Activated CD4-positive, alpha-beta T cell treated with anti-CD3 and anti-CD28 coated beads, Interleukin-2, amount 50 U/mL, for 48 hours (primary cell): Measurements from ENCODE around the gene LRFN2.
A peak's percentile ranks its signal among the peaks of the same experiment; 100 is the strongest.

Source experiments
- DNase-seq, 2 experiments: peaks; one replicate each; pipeline ENCODE4 v3.0.0-alpha.2; 2020

Gene LRFN2

DNA sequence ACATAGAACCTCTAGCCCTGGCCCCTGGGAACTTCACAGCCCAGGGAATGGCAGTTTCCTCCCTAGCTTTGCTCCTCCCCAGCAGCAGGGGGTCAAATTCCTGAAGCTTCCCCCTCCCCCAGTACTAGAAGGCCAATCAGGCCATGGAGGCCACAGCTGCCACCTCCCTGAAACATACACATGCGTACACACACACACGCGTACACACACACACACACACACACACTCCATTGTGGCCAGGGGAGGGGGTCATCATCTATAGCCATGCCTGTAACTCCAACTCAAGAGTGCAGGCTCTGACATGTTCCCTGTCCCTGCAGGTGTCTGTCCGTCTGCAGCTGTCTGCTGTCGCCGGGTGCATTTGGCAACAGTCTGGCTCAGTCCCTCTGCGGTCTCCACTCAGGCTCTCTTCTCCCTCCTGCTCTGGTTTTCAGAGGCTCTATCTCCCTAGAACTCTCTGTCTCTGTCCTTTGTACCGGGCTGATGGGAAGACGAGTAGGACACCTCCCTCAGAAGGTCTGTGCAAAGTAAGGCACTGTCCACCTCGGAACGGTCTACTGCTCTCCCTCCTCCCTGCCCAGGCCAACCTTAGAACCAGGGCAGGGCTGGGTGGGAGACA lies 1.4 kb downstream of the LRFN2 start:
- DNase-seq = no peak

DNA sequence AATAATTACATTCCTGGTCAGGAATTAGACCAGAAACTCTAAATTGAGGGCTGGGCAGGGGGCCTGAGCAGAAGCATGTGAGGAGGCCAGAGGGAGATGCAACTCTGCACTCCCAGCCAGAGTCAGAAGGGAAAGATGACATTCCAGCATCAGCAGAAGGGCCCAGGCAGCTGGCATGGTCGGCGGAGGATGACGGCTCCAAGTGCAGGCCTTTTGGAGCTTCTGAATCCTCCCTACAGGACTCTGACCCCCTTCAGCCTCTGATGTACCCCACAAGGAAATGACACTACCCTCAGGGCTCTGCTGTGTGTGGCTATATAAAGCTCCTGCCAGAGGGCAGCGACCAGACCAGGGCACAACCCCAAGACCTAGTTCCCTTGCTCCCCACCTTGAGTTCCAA lies 1.9 kb downstream of the LRFN2 start:
- DNase-seq = no peak

DNA sequence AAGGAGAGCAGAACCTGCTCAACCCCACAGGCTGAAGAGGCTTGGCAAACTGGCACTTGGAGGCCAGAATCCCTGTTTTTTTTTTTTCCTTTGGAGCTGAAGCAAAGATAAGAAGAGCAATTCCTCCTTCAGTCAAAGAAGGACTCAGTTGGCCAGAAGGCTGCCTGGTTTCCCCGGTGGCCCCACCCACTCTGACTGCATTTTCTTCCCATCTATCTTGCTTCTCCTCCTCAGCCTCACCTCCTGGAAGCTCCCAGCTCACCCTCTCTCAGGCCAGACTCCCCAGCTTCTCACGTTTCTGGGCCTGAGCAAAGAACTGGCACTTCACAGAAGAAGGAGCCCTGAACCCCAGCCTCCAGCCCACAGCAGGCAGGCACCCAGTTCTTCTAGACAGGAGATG lies 2.4 kb downstream of the LRFN2 start:
- no peak for DNase-seq

DNA sequence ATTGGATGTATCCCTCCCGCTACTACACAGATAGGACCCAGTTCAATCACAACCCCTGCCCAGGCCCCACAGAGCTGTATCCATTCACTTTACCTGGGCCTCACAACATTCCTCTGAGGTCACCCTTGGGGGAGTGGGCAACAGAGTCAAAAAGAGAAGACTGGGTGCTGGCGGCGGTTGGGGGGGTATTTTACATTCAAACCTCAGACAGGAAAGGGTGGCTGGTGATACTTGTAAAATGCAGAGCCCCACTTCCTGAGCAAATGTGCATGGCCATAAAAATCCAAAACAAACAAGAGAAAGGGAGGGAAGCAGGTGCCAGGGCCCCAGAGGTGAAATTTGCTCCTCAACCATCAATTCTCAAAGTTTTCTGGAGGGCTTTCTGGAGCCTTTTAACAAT lies 3.5 kb downstream of the LRFN2 start:
- DNase-seq = no peak

DNA sequence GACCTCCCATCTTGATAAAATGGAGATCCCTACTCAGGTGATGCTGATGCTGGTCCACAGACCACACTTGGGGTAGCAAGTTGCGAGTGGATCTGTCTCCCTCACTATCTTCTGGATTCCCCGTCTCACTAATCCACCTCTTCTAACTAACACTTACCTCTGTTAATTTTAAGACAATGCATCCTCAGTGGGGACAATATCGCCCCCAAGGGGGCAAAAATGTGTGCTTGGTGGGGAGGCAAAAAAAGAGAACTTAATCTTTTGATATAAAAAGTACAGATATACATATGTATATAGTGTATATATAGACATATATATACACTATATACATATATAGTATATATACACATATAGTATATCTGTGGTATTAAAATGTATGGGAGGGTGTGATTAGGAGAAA lies 4.3 kb downstream of the LRFN2 start:
- DNase-seq = peak in 1 of 2 experiments; percentile 8

DNA sequence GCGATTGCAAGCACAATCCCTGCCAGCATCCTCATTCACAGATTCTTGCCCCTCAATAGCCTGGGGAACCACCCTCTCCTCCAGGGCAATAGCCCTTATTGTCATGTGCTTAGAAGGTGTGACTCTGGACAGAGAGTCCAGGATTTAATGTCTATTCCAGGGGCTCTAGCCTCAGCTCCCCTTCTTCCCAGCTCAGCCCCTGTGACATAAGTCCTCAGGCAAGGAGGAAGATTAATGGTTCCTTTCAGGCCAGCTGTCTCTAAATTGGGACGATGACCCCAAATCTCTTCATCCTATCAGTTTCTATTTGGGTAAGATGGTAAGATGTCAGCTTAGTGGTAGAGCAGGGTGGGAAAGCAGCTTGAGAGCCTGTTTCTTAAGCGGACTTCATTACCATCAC lies 8.1 kb downstream of the LRFN2 start:
- no peak for DNase-seq

DNA sequence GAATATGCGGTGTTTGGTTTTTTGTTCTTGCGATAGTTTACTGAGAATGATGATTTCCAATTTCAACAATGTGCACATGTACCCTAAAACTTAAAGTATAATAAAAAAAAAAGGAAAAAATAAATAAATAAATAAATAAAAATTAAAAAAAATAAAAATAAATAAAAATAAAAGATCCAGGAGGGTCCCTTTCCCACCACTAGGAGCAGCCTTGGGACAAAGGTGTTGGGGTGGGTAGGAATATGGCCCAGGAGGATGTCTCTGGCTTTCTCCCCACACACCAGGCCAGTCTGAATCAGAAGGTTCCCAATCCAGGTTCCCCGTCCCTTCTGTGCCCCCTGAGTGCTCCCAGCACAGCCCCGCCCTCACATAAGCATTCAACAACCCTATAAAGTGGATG lies 9.5 kb downstream of the LRFN2 start:
- no peak for DNase-seq

DNA sequence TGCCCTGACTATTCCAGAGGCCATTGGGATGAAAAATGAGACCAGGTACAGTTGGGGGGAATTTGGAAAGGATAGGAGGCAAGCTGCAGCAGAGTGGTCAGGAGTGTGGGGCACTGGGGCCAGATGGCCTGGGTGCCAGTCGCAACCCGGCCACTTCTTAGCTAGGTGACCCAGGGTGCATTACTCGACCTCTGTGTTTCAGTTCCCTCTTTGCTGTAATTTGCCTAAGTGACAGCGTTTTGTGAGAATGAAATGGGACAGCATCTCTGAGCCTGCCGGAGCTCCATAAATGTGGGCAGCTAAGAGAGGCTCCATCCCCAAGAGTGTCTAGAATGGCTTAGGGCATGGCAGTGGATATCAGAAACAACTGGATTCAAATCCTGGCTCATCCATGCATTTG lies 13.9 kb downstream of the LRFN2 start:
- DNase-seq = no peak

DNA sequence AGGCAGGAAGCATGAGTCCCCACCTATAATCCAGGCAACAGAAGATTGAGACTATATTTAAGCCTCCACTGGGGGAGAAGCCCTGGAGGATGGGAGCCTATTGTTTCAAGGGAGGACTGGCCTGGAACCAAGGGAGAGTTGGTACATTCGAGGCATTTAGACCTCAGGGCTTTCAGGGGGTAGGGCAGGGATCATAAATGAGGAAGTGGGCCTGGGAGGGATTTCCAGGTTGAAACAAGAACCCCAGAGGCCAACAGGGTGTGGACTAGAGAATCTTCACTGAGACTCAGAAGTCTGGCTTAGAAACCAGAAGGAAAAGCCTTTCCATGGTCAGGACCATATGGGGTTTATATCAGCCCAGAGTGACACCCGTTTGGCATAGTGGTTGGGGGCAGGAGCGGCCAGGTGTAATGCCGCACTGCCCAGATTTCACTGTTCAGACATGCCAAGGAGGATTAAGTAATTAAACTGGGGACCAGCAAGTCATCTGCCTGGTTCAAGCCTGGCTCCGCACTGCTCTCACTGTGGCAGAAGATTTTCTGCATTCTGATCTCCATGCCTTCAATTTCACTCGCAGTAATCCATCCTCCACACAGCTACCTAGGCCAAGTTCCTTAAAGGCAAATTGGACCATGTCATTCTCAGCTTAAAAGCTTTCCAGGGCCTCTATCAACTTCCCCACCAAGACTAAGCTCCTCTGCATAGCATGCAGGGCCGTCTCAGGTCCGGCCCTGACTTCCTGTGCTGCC lies 17.8 kb downstream of the LRFN2 start:
- DNase-seq = no peak

DNA sequence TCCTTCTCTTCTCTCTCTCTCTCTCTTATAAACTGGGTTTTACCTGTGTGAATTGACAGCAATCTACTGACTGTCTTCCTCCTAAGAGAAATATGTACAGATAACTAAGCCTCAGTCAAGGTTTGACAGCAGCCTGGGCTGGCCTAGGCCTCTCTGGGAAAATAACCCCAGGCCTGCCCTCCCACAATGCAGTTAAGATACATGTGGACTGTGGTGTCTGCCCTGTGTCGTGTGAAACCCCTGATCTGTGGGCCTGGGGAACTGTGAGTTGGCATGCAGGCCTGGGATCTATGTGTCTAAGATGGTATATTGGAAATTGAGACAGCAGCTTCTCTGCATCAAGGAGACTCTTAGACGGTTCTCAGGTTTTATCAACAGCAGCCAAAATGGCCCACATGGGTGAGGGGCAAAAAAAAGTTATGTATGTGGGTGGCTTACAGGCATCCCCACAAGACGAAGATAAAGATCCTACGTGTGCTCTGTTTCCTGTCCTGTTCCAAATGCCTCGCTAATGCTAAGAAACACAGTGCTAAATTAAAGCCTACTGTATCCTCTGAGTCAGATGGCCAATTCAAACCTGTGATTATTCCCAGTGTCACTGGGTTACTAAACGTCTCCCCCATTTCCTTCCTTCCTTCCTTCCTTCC lies 19.0 kb downstream of the LRFN2 start:
- DNase-seq = no peak

DNA sequence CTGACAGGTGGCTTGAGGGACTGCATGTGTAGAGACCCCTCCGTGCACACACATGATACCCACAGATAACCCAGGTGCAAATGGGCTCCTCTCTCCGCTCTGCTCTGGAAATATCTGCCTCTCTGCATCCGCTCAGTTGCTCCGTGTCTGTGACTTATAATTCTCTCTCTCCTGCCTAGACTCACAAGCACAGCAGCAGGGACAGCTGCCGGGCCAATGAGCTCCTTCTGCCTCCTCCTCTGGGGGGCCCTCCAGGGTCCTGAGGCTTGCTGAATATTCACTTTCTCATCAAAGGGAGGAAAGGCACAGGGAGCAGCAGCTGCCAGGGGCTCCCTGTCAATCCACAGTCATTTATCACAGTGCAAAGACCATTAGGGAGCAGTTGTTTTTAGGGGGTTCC lies 24.1 kb downstream of the LRFN2 start:
- no peak for DNase-seq

DNA sequence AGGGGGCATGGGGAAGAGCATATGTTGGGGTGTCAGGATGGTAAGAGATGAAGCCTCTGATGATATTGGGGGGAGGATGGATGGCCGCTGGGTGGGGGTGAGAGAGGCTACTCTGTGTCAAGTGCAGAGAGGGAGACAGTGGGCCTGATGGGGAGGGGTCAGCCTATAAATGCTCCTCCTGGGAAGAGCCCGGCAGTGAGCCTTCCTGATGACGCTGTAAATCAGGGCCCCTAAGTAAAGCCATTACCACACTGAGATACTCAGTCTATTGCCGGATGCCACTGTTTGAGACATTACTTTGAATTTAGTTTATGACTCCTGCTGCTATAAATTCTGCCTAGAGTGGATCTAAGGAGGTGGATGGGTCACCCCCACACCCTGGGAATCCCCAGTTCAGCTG lies 28.1 kb downstream of the LRFN2 start:
- DNase-seq = no peak

DNA sequence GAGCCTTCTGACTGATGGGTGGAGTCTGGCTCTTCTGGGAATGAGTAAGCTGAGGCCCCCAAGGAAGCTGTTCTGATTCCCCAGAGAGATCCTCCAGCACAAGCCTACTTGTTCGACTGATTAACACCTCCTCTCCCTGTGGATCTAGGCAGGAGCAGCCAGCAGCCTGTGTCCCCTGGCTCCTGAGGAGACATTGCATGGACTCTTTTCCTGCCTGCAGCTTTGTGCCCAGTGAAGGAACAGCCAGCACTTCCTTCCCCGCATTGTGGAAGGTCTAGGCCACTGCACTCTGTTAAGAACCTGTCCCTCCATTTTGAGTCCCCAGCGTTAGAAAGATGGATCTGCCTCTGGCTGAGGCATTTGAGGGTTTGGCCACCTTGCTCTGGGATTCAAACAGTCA lies 29.1 kb downstream of the LRFN2 start:
- DNase-seq = no peak

DNA sequence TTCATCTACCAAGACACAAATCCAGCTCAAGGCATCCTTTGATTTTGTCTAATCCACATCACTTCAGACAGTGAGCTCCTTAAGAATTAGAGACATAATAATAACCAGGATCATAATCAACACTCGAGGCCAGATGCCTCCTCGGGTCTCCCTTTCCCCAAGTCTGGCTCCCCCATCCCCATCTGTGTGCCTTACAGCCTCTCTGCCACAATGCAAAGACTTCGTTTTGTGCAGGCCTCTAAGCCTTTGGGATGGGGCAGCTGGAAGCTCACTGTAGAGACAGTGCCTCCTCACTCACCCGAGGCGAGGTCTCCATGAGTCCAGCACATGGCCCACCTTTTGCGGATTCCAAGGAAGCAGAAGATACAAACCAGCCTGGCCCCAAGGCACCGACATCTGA lies 30.3 kb downstream of the LRFN2 start:
- no peak for DNase-seq

DNA sequence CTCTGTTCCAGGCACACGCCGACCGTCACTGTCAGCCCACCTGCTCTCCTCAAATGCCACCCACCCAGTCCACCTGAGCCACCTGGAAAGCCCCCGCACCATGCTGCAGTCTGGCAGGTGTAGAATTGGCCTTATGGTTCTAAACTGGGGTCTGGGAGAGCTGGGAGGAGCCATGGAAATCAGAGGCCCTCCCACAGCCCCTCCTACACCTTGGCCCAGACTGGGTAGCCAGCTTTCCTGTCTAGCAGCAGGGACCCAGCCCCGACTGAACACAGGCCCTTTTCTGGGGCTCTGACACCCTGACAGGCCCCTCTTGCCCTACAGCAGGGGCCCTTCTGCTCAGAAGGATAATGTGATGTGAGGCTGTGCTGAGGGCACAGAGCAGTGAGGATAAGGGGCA lies 31.1 kb downstream of the LRFN2 start:
- DNase-seq = no peak

DNA sequence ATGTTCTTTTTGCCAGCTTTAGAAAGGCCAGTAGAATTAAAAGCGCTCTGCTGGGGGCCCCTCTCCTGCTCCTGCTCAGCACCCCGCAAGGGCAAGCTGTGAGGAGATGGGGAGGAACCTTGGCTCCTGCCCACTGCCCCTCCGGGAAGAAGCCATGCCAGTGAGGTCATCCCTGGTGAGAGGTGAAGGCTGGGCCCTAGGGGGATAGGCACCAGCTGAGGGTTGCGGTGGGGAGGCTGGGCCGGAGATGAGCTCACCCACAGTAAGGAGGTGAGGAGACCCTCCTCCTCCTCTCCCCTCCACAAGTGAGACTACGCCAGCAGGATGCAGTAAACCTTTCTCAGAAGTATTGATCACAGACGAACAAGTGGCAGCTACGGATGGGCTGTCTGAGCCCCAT lies 32.1 kb downstream of the LRFN2 start:
- no peak for DNase-seq

DNA sequence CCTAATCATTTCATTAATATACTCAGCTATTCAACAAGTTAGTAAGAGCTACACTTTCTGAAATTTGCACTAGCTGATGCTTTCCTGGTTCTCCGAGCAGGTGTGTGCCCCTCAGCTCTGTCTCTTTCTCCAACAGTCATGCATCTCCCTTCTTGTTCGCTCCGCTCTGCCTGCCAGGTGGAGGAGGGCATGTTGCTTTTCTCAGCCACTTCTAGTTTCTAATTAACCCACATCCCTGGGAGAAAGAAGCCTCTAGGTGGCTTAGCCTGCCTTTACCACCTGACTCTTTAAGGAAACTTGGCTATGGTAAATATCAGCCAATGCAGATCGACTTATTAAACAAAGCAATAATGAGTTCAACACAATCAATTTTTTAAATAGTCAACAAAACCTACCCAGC lies 34.2 kb downstream of the LRFN2 start:
- DNase-seq = no peak

DNA sequence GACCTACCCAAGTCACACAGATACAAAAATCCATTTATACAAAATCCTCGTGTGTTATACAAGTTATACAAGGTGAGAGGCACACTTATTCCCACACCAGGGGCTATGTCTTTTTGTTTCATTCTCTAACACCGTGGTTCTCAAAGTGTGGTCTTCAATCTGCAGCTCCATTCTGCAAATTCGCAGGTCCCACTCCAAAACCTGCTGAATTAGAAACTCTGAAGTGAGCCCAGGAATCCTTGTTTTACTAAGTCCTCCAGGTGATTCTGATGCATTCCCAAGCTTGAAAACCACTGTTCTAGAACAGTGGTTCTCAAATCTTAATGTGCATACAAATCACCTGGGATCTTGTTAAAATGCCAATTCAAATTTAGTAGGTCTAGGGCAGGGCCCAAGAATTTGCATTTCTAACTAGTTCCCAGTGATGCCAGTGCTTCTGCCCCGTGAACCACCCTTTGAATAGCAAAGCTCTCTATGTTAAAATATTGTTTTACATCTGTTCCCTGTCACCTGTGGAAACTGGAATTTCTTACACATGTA lies 35.1 kb downstream of the LRFN2 start:
- no peak for DNase-seq

DNA sequence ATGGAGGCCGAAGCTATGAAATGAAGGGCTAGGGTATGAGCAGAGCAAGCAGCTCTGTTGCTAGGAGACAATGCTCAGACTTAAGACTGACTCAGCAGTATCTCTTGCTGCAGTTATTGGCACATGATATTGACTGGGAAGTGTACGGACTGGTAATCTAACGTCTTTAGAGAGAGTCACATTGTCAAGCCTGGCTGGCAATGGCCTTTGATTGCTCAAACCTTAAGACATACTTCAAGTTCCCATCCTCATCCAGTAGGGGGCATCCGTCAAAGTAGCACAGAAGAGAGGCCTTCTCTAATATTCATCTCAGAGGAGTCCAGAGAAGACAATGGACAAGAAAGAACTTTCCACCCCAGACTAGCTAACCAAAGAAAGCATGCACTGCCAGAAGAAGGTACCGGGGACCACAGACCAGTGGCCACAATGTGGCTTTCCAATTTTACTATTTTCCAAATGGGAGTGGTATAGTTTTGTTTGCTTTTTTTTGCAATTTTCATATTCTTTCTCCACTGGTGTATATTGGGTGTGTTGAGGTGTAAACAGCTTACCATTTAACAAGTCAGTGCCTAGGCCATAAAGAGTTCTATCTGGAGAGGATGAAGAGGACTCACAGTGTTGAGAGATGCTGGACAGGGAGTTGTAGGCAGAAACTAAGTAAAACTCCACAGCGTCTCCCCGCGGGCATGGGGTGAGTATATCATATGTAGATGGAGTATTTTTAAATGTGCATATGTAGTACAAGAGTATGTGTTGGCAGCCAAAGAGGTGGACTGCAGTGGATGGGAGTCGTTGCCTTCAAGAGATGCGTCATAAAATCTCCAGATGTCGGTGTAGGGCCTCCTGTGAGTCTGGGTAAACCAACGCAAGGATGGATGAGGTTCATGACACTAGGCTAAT lies 36.7 kb downstream of the LRFN2 start:
- DNase-seq = peak in 1 of 2 experiments; percentile 25

DNA sequence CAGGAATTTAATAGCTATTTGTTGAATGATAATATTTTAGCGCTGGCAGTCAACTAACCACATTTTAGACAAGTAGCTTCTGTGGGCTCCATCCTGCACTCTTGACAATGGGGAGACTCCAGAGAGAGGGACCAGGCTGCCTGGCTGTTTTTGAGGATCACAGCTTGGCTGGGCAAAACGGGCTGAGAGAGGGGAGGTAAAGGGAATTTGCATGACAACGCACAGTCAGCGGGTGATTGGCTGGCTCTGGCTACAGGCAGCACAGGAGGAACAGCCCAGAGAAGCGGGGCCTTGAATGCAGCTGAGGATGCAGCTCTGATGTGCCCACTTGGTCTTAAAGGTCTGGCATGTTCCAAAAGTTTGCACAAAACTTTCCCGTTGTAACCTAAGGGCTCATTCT lies 41.2 kb downstream of the LRFN2 start:
- DNase-seq = no peak

DNA sequence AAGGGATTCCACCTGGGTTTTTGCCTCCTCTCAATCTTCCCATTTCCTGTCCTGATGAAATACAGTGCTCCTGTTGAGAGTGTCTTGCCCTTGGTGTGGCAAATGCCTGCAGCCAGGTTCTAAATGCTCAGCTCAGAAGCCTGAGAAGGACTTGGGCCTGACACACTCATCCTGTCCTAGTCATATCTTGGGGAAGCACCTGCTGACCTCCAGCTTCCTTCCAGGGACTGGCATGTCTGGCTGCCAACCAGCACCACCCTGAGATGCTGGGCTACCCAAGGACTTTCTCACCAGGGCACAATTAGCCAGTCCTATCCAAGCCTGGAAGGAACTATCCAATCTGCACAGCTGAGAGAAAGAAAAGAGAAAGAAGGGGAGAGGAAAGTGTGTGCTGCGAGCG lies 43.4 kb downstream of the LRFN2 start:
- no peak for DNase-seq

DNA sequence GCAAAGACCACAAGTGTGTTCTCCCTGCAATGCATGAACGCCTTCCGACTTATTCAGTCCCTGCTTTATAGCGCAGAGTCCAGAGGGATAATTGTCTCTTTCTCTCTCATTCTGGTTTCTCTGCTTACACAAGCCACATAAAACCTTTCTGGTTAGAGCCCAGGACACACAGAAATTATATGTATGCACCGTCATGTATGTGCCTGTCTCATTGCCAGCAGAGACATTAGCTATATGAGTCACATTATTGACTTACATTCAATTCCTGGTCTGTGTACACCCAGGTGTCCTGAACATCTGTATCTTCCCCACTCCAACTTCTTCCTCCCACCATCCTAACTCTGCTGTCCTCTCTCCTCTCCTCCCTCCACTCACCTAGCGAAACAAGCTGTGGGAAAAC lies 44.0 kb downstream of the LRFN2 start:
- no peak for DNase-seq

DNA sequence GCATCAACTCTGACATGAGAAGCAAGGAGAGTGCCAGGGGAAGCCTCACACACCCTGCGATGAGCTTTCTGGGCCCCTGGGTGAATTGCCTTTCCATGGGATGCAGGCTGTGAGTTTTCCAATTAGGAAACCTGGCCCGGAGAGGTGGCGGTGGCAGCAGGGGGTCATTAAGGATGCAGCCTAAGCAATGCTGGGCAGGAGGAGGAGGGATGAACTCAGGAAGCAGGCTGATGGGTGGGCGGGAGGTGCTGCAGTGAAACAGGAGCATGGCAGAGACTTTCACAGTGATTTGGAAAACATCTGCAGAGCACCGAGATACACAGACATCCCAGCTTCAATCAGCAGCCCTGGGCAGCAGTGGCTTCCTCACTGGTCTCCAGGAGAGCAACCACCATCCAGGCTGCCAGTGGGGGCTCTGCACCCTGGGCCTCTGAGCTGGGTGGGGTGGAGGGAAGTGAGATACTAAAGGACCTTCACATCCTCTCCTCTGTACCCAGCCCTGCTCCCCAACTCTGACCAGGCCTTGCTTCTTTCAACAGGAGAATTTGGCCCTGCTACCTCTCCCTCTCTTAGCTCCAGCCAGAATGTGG lies 44.9 kb downstream of the LRFN2 start:
- DNase-seq = no peak
